Neural cell (in vitro differentiated cells): ENCODE data around the gene MEIOB.

ENCODE experiments used
- EP300 ChIP-seq: fragments of 450-650 bp; conservative IDR thresholded peaks from 2 replicates; pipeline ENCODE4 v1.6.1; 2014; ENCODE audit warnings: antibody characterized with exemption, mild to moderate bottlenecking, moderate library complexity; ENCODE audit not compliant: poor library complexity, severe bottlenecking
- EZH2 ChIP-seq: fragments of 200-600, 300-800 bp; shearing (Covaris generic), sonication (generic); IDR thresholded peaks from 2 replicates; pipeline ENCODE4 v1.6.1; 2014; ENCODE audit warnings: antibody characterized with exemption, low read length, borderline replicate concordance, mild to moderate bottlenecking; ENCODE audit not compliant: insufficient read depth, poor library complexity, severe bottlenecking
- MXI1 ChIP-seq: fragments of 450-650 bp; conservative IDR thresholded peaks from 2 replicates; pipeline ENCODE4 v1.6.1; 2014; ENCODE audit warnings: antibody characterized with exemption, mild to moderate bottlenecking; ENCODE audit not compliant: poor library complexity, severe bottlenecking
- POLR2AphosphoS5 ChIP-seq: IDR thresholded peaks from 2 replicates; pipeline ENCODE4 v1.6.1; 2012
- RAD21 ChIP-seq: fragments of 450-650 bp; conservative IDR thresholded peaks from 2 replicates; pipeline ENCODE4 v1.6.1; 2014; ENCODE audit warnings: antibody characterized with exemption, mild to moderate bottlenecking, moderate library complexity
- SMC3 ChIP-seq: fragments of 450-650 bp; conservative IDR thresholded peaks from 2 replicates; pipeline ENCODE4 v1.6.1; 2014; ENCODE audit warnings: antibody characterized with exemption, mild to moderate bottlenecking, moderate library complexity; ENCODE audit not compliant: poor library complexity
- TAF1 ChIP-seq: IDR thresholded peaks from 2 replicates; pipeline ENCODE4 v1.6.1; 2012; ENCODE audit warnings: low read depth
- TF ChIP-seq, protein P1 (sequence below): fragments of 450-650 bp; IDR thresholded peaks from 2 replicates; pipeline ENCODE4 v1.5.1; 2014; ENCODE audit warnings: antibody characterized with exemption, mild to moderate bottlenecking, moderate library complexity; ENCODE audit not compliant: poor library complexity, severe bottlenecking
- TF ChIP-seq, protein P2 (sequence below): IDR thresholded peaks from 2 replicates; pipeline ENCODE4 v1.6.1; 2012; ENCODE audit warnings: borderline replicate concordance

DNA sequence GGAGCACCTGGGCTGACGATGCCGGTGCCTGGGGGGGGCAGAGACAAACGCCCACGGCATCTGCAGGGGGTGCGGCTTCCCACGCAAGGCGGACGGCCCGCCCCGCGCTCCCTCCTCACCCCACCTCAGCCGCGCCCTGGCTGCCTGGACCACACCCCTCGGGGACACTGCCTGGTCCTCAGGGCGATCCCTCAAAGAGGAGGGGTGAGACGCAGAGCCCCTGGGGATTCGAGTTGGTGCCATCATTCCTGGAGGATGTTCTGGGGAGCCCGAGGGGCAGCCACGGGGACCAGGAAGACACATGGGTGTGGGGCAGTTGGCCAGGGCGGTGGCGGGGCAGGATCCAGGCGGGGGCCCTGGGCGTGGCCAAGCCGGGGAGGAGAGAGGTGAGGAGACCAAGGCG is 82.3 kb downstream of the MEIOB start:
- TF ChIP-seq, protein P1, sequence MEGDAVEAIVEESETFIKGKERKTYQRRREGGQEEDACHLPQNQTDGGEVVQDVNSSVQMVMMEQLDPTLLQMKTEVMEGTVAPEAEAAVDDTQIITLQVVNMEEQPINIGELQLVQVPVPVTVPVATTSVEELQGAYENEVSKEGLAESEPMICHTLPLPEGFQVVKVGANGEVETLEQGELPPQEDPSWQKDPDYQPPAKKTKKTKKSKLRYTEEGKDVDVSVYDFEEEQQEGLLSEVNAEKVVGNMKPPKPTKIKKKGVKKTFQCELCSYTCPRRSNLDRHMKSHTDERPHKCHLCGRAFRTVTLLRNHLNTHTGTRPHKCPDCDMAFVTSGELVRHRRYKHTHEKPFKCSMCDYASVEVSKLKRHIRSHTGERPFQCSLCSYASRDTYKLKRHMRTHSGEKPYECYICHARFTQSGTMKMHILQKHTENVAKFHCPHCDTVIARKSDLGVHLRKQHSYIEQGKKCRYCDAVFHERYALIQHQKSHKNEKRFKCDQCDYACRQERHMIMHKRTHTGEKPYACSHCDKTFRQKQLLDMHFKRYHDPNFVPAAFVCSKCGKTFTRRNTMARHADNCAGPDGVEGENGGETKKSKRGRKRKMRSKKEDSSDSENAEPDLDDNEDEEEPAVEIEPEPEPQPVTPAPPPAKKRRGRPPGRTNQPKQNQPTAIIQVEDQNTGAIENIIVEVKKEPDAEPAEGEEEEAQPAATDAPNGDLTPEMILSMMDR: no peak
- TF ChIP-seq RAD21 (no peak), POLR2AphosphoS5 (no peak), EZH2 (no peak), TAF1 (no peak), EP300 (no peak), SMC3 (no peak), MXI1 (no peak)
- TF ChIP-seq, protein P2, sequence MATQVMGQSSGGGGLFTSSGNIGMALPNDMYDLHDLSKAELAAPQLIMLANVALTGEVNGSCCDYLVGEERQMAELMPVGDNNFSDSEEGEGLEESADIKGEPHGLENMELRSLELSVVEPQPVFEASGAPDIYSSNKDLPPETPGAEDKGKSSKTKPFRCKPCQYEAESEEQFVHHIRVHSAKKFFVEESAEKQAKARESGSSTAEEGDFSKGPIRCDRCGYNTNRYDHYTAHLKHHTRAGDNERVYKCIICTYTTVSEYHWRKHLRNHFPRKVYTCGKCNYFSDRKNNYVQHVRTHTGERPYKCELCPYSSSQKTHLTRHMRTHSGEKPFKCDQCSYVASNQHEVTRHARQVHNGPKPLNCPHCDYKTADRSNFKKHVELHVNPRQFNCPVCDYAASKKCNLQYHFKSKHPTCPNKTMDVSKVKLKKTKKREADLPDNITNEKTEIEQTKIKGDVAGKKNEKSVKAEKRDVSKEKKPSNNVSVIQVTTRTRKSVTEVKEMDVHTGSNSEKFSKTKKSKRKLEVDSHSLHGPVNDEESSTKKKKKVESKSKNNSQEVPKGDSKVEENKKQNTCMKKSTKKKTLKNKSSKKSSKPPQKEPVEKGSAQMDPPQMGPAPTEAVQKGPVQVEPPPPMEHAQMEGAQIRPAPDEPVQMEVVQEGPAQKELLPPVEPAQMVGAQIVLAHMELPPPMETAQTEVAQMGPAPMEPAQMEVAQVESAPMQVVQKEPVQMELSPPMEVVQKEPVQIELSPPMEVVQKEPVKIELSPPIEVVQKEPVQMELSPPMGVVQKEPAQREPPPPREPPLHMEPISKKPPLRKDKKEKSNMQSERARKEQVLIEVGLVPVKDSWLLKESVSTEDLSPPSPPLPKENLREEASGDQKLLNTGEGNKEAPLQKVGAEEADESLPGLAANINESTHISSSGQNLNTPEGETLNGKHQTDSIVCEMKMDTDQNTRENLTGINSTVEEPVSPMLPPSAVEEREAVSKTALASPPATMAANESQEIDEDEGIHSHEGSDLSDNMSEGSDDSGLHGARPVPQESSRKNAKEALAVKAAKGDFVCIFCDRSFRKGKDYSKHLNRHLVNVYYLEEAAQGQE: no peak
